Astrocyte (in vitro differentiated cells and primary cell): ENCODE data around the gene ATP8B1. TPM values are rescaled to one million over a fixed set of nuclear protein-coding genes. Genes with fewer than 3 reads are reported as not detected.

Source experiments
- DNase-seq: peaks from one replicate; pipeline ENCODE4 v3.0.0-alpha.2; 2010; ENCODE audit warnings: low read depth
- FAIRE-seq: peaks from 2 replicates; lab custom pipeline; 2011; peaks lifted over from hg19 to GRCh38; lab: Jason Lieb, UNC
- H2AFZ ChIP-seq: 2 replicates; pipeline ENCODE4 v1.6.0; 2012; ENCODE audit warnings: low read depth, low read length, inconsistent platforms
- H3K27ac ChIP-seq: 2 replicates; pipeline ENCODE4 v1.5.1; 2011; ENCODE audit warnings: low read depth, low read length, inconsistent platforms
- H3K27me3 ChIP-seq: 2 replicates; pipeline ENCODE4 v1.6.0; 2011; ENCODE audit warnings: low read length, inconsistent platforms; ENCODE audit not compliant: insufficient read depth
- H3K36me3 ChIP-seq: 2 replicates; pipeline ENCODE4 v1.5.1; 2011; ENCODE audit warnings: low read length, inconsistent platforms; ENCODE audit not compliant: insufficient read depth
- H3K4me1 ChIP-seq: 2 replicates; pipeline ENCODE4 v1.5.1; 2011; ENCODE audit warnings: low read length, inconsistent platforms; ENCODE audit not compliant: insufficient read depth
- H3K4me2 ChIP-seq: 2 replicates; pipeline ENCODE4 v1.6.0; 2012; ENCODE audit warnings: low read length, inconsistent platforms
- H3K4me3 ChIP-seq: 2 replicates; pipeline ENCODE4 v1.5.1; 2011; ENCODE audit warnings: low read depth, mild to moderate bottlenecking, low read length, inconsistent platforms; ENCODE audit not compliant: insufficient read depth
- H3K79me2 ChIP-seq: 2 replicates; pipeline ENCODE4 v1.6.0; 2012; ENCODE audit warnings: mild to moderate bottlenecking, low read length, inconsistent platforms; ENCODE audit not compliant: insufficient read depth
- H3K9ac ChIP-seq: 2 replicates; pipeline ENCODE4 v1.6.0; 2012; ENCODE audit warnings: mild to moderate bottlenecking, low read length, inconsistent platforms
- H3K9me3 ChIP-seq: 2 replicates; pipeline ENCODE4 v1.5.1; 2012; ENCODE audit warnings: low read depth, mild to moderate bottlenecking, low read length, inconsistent platforms; ENCODE audit not compliant: insufficient read depth
- H4K20me1 ChIP-seq: 2 replicates; pipeline ENCODE4 v1.6.0; 2012; ENCODE audit warnings: low read length, inconsistent platforms; ENCODE audit not compliant: insufficient read depth
- H3K27ac Mint-ChIP-seq: one replicate; pipeline ENCODE4 v1.8.0; 2021; ENCODE audit warnings: mild to moderate bottlenecking, mixed read lengths; ENCODE audit not compliant: unreplicated experiment
- H3K27me3 Mint-ChIP-seq: one replicate; pipeline ENCODE4 v1.8.0; 2021; ENCODE audit warnings: low read depth, mixed read lengths; ENCODE audit not compliant: unreplicated experiment
- H3K36me3 Mint-ChIP-seq: one replicate; pipeline ENCODE4 v1.8.0; 2021; ENCODE audit warnings: low read depth, mixed read lengths; ENCODE audit not compliant: unreplicated experiment
- H3K4me1 Mint-ChIP-seq: one replicate; pipeline ENCODE4 v1.8.0; 2021; ENCODE audit warnings: low read depth, mixed read lengths; ENCODE audit not compliant: unreplicated experiment
- H3K4me3 Mint-ChIP-seq: one replicate; pipeline ENCODE4 v1.8.0; 2021; ENCODE audit warnings: mild to moderate bottlenecking, moderate library complexity, mixed read lengths; ENCODE audit not compliant: unreplicated experiment
- H3K9me3 Mint-ChIP-seq: one replicate; pipeline ENCODE4 v1.8.0; 2021; ENCODE audit warnings: mild to moderate bottlenecking, mixed read lengths; ENCODE audit not compliant: unreplicated experiment
- EZH2 ChIP-seq: IDR thresholded peaks from 2 replicates; pipeline ENCODE4 v1.6.1; 2012; ENCODE audit warnings: mild to moderate bottlenecking, low read length, inconsistent platforms; ENCODE audit not compliant: insufficient read depth
- total RNA-seq: library from RNA; stranded (reverse); gene quantifications from 2 replicates; pipeline ENCODE4 v1.2.1, GENCODE V29; 2021
- TF ChIP-seq, protein P1 (sequence below): IDR thresholded peaks from 2 replicates; pipeline ENCODE4 v1.5.1; 2011; ENCODE audit warnings: low read depth, mild to moderate bottlenecking, inconsistent platforms, low read length, moderate library complexity; ENCODE audit not compliant: insufficient read depth

Gene ATP8B1
- total RNA-seq, 1 donor from 2014 or later, result 10.4 TPM

DNA sequence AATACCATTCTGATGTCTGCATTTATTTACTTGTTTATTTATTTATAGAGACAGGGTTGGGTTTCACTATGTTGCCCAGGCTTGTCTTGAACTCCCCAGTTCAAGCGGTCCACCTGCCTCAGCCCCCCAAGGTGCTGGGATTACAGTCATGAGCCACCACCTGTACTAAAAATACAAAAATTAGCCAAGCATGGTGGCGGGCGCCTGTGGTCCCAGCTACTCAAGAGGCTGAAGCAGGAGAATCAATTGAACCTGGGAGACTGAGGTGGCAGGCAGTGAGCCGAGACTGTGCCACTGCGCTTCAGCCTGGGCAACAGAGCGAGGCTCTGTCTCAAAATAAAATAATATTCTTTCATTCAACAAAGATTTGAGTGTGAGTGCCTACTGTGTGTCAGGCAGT, 2.0 kb upstream of the ATP8B1 start:
- H3K27me3 ChIP-seq, result no peaks in the 10 kb centered on the region
- no peaks in the 10 kb centered on the region for H3K36me3 Mint-ChIP-seq
- no peak overlapping the region for H3K4me3 ChIP-seq
- peaks cover 20% of the 10 kb centered on the region for H4K20me1 ChIP-seq
- no peak overlapping the region for H3K9ac ChIP-seq
- H3K79me2 ChIP-seq, result peaks cover 51% of the 10 kb centered on the region
- H3K36me3 ChIP-seq, result no peaks in the 10 kb centered on the region
- peaks cover 2% of the 10 kb centered on the region for H3K9me3 Mint-ChIP-seq
- H2AFZ ChIP-seq, result no peak overlapping the region
- H3K27ac Mint-ChIP-seq, result no peak overlapping the region
- peaks cover 53% of the 10 kb centered on the region for H3K4me1 ChIP-seq
- peaks cover 3% of the 10 kb centered on the region for H3K4me1 Mint-ChIP-seq
- no peak for TF ChIP-seq EZH2
- TF ChIP-seq, protein P1, sequence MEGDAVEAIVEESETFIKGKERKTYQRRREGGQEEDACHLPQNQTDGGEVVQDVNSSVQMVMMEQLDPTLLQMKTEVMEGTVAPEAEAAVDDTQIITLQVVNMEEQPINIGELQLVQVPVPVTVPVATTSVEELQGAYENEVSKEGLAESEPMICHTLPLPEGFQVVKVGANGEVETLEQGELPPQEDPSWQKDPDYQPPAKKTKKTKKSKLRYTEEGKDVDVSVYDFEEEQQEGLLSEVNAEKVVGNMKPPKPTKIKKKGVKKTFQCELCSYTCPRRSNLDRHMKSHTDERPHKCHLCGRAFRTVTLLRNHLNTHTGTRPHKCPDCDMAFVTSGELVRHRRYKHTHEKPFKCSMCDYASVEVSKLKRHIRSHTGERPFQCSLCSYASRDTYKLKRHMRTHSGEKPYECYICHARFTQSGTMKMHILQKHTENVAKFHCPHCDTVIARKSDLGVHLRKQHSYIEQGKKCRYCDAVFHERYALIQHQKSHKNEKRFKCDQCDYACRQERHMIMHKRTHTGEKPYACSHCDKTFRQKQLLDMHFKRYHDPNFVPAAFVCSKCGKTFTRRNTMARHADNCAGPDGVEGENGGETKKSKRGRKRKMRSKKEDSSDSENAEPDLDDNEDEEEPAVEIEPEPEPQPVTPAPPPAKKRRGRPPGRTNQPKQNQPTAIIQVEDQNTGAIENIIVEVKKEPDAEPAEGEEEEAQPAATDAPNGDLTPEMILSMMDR, result no peak
- FAIRE-seq (no peak), DNase-seq (no peak)
- H3K4me3 Mint-ChIP-seq, result no peak overlapping the region
- no peak overlapping the region for H3K27ac ChIP-seq
- H3K9me3 ChIP-seq, result no peaks in the 10 kb centered on the region
- H3K27me3 Mint-ChIP-seq, result peaks cover 9% of the 10 kb centered on the region
- no peak overlapping the region for H3K4me2 ChIP-seq

- Histone ChIP-seq H3K27me3 (no peaks in the 10 kb centered on the region), H3K79me2 (peaks cover 56% of the 10 kb centered on the region), H3K4me3 (no peak overlapping the region), H3K27ac (no peak overlapping the region), H2AFZ (no peak overlapping the region), H3K9me3 (no peaks in the 10 kb centered on the region), H4K20me1 (peaks cover 25% of the 10 kb centered on the region), H3K36me3 (no peaks in the 10 kb centered on the region), H3K9ac (no peak overlapping the region), H3K4me2 (peak overlapping the region; percentile 100), H3K4me1 (peaks cover 53% of the 10 kb centered on the region)
- H3K4me3 Mint-ChIP-seq, result peak overlapping the region; percentile 80
- peaks cover 11% of the 10 kb centered on the region for H3K27me3 Mint-ChIP-seq
- H3K36me3 Mint-ChIP-seq, result no peaks in the 10 kb centered on the region
- DNase-seq (no peak), FAIRE-seq (no peak)
- peaks cover 3% of the 10 kb centered on the region for H3K4me1 Mint-ChIP-seq
- H3K27ac Mint-ChIP-seq, result no peak overlapping the region
- peaks cover 2% of the 10 kb centered on the region for H3K9me3 Mint-ChIP-seq
- TF ChIP-seq, protein P1, result no peak
- no peak for TF ChIP-seq EZH2
Measured at GRCh38 chr18:57804557-57804956, 1.4 kb upstream of the ATP8B1 start.

DNA sequence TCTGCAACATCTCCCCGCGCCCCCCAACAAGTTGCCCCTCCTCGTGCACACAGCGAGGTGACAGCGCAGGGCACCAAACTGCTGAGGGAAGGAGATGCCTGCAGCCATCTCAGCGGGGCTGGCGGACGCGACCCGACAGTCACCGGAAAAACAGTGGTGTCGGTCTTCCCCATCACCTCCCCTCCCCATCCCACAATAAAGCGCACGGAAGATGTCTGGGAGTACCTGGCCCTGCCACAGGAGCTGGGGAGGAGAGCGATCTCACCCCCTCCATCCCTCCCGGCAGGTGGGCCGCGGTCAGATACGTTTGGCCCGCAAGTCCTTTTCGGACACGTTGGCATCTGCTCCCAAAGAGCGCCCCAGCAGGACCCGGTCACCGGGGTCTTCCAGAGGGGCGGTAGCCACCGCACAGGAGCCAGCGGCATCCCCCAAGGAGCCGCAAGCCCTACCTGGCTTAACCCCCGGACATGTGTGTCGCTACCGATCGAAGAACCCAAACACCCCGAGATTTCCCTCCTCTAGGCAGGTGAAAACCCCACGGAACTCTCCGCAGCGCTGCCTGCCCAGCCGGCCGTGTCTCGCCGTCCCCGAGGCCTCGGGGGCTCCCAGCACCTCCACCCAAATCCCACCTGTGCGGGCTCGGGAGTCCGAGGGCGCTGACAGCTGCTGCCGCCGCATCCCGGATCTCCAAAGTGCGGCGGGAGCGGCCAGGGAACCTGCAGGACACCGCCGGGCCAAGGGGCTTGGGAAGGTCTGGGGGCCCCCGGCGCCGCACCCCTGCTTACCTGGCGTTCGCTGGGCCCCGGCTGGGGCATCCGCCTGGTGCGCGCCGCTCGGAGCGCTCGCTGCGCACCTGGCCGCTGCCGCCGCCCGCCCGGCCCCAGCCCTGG, 657 bp downstream of the ATP8B1 start:
- Mint-ChIP-seq H3K9me3 (peaks cover 2% of the 10 kb centered on the region), H3K36me3 (no peaks in the 10 kb centered on the region), H3K27ac (peak overlapping the region; percentile 77), H3K4me1 (peaks cover 3% of the 10 kb centered on the region), H3K4me3 (peak overlapping the region; percentile 88), H3K27me3 (peaks cover 11% of the 10 kb centered on the region)
- Histone ChIP-seq H3K27me3 (no peaks in the 10 kb centered on the region), H4K20me1 (peaks cover 45% of the 10 kb centered on the region), H3K79me2 (peaks cover 77% of the 10 kb centered on the region), H3K9me3 (no peaks in the 10 kb centered on the region), H3K4me2 (peak overlapping the region; percentile 100), H3K4me1 (peaks cover 38% of the 10 kb centered on the region), H3K9ac (peak overlapping the region; percentile 91), H3K36me3 (no peaks in the 10 kb centered on the region), H3K4me3 (peak overlapping the region; percentile 93), H3K27ac (peak overlapping the region; percentile 66), H2AFZ (peak overlapping the region; percentile 88)
- no peak for FAIRE-seq
- no peak for DNase-seq
- TF ChIP-seq, protein P1, result no peak
